Stimulated activated CD8-positive, alpha-beta memory T cell treated with anti-CD3 and anti-CD28 coated beads, Interleukin-12 subunit alpha, Interleukin-12 subunit beta, amount 100 ng/mL, for 24 hours (primary cell): ENCODE results near the gene SNX25.
"Not testable (repeated sequence)": the region's sequence is repeated elsewhere in the genome, so short reads cannot be mapped to it uniquely, and the experiment has no call there.

Source experiments
- DNase-seq: peaks from one replicate; pipeline ENCODE4 v3.0.0-alpha.2; 2020; ENCODE audit errors: extremely low read depth

SNX25 gene

GRCh38 chr4:185304944-185305690 lies 95.7 kb downstream of the SNX25 start:
- no peak for DNase-seq

- no peak for DNase-seq
Observed at GRCh38 chr4:185305979-185306442, 96.6 kb downstream of the SNX25 start.

- DNase-seq, result no peak
Observed at GRCh38 chr4:185307136-185307950, 97.9 kb downstream of the SNX25 start.

GRCh38 chr4:185309770-185310169 lies 100.4 kb downstream of the SNX25 start:
- DNase-seq, result no peak

GRCh38 chr4:185311113-185311888 lies 101.9 kb downstream of the SNX25 start:
- no peak for DNase-seq

- no peak for DNase-seq
Observed at GRCh38 chr4:185312699-185313098, 103.3 kb downstream of the SNX25 start.

GRCh38 chr4:185317462-185317861 lies 108.1 kb downstream of the SNX25 start:
- DNase-seq, result not testable (repeated sequence)

GRCh38 chr4:185317880-185318279 lies 108.5 kb downstream of the SNX25 start:
- no peak for DNase-seq

GRCh38 chr4:185318679-185319078 lies 109.3 kb downstream of the SNX25 start:
- no peak for DNase-seq

- no peak for DNase-seq
Observed at GRCh38 chr4:185322803-185323202, 113.4 kb downstream of the SNX25 start.

- DNase-seq, result no peak
Observed at GRCh38 chr4:185323606-185324005, 114.2 kb downstream of the SNX25 start.

GRCh38 chr4:185324361-185324760 lies 115.0 kb downstream of the SNX25 start:
- not testable (repeated sequence) for DNase-seq

GRCh38 chr4:185325721-185326120 lies 116.3 kb downstream of the SNX25 start:
- not testable (repeated sequence) for DNase-seq

GRCh38 chr4:185328586-185328985 lies 119.2 kb downstream of the SNX25 start:
- no peak for DNase-seq

GRCh38 chr4:185329879-185330510 lies 120.6 kb downstream of the SNX25 start:
- not testable (repeated sequence) for DNase-seq

GRCh38 chr4:185332575-185333464 lies 123.4 kb downstream of the SNX25 start:
- no peak for DNase-seq

GRCh38 chr4:185334326-185334725 lies 124.9 kb downstream of the SNX25 start:
- no peak for DNase-seq

GRCh38 chr4:185335579-185335978 lies 126.2 kb downstream of the SNX25 start:
- no peak for DNase-seq

GRCh38 chr4:185339941-185340340 lies 130.5 kb downstream of the SNX25 start:
- no peak for DNase-seq

- DNase-seq, result no peak
Observed at GRCh38 chr4:185341377-185341776, 132.0 kb downstream of the SNX25 start.

GRCh38 chr4:185341841-185342240 lies 132.4 kb downstream of the SNX25 start:
- DNase-seq, result no peak
